HepG2 (cell line): ENCODE measurements around the gene NUDT3. TPM values are rescaled to one million over a fixed set of nuclear protein-coding genes. Genes with fewer than 3 reads are reported as not detected.
A peak's percentile ranks its signal among the peaks of the same experiment; 100 is the strongest.

Experiments
- ATAC-seq: fragments of 200-7000 bp; cut with Tn5 transposase; 3 replicates; pipeline ENCODE4 v1.9.1; 2020; ENCODE audit warnings: mild to moderate bottlenecking, moderate library complexity
- BruUV-seq: library from RNA; stranded (reverse); fragments of 400-500 nt; replicated peaks from 2 replicates; lab custom pipeline; 2021; lab: Mats Ljungman, UMichigan
- CTCF ChIA-PET: fragments of 300-600 bp; formaldehyde crosslinking; extraction: SDS; loops from one replicate; lab custom pipeline; 2021; ENCODE audit warnings: low total read pairs, inconsistent platforms, low intra/inter-chr PET ratio; lab: Yijun Ruan, JAX
- POLR2A ChIA-PET: fragments of 350-600 bp; sonication (Branson Sonifier 250); formaldehyde crosslinking; loops from one replicate; lab custom pipeline; 2020; ENCODE audit warnings: antibody characterized with exemption, inconsistent platforms; lab: Yijun Ruan, JAX
- DNase-seq: peaks from one replicate; pipeline ENCODE4 v3.0.0-alpha.2; 2015; ENCODE audit warnings: low spot score
- FAIRE-seq: peaks from 3 replicates; lab custom pipeline; 2011; peaks lifted over from hg19 to GRCh38; lab: Jason Lieb, UNC
- H2AFZ ChIP-seq: one replicate; pipeline ENCODE4 v1.6.1; 2011; ENCODE audit warnings: low read length, inconsistent platforms
- H3K27ac ChIP-seq: fragments of 300-600 bp; 3 replicates; pipeline ENCODE4 v1.8.0; 2011; ENCODE audit warnings: mixed run types, mild to moderate bottlenecking, mixed read lengths, low read length, inconsistent platforms; ENCODE audit not compliant: insufficient read depth; ENCODE audit errors: extremely low read length
- H3K27me3 ChIP-seq, 2 experiments: fragments of 200-600 bp in 1 of 2; 2 replicates in 1 of 2; 3 replicates in 1 of 2; pipeline versions ENCODE4 v1.6.0 to v1.8.0; 2011; ENCODE audit warnings: low read length in 2 of 2, mild to moderate bottlenecking in 2 of 2, moderate library complexity in 2 of 2, inconsistent platforms in 1 of 2; ENCODE audit not compliant: insufficient read depth in 2 of 2, control insufficient read depth in 1 of 2
- H3K36me3 ChIP-seq, 2 experiments: fragments of 200-600 bp in 1 of 2; replicated peaks in 1 of 2; 2 replicates in 1 of 2; 3 replicates in 1 of 2; pipeline versions ENCODE4 v1.5.1 to v1.8.0; 2011; ENCODE audit warnings: low read length in 2 of 2, inconsistent platforms in 1 of 2; ENCODE audit not compliant: insufficient read depth in 2 of 2, control insufficient read depth in 1 of 2
- H3K4me1 ChIP-seq: 2 replicates; pipeline ENCODE4 v1.5.1; 2012; ENCODE audit warnings: low read length, inconsistent platforms; ENCODE audit not compliant: insufficient read depth
- H3K4me2 ChIP-seq: 2 replicates; pipeline ENCODE4 v1.6.0; 2011; ENCODE audit warnings: low read depth, low read length, inconsistent platforms
- H3K4me3 ChIP-seq, 3 experiments: fragments of 200-600 bp in 1 of 3; sonication (generic), shearing (Covaris generic) in 1 of 3; replicated peaks in 1 of 3; 2 replicates each; pipeline ENCODE4 v1.5.1; 2011 to 2016; ENCODE audit warnings: low read length in 3 of 3, inconsistent platforms in 2 of 3, low read depth in 2 of 3, mild to moderate bottlenecking in 2 of 3, control low read depth in 1 of 3, mixed read lengths in 1 of 3; ENCODE audit not compliant: insufficient read depth in 1 of 3
- H3K79me2 ChIP-seq: one replicate; pipeline ENCODE4 v1.6.1; 2011; ENCODE audit warnings: low read length, inconsistent platforms; ENCODE audit not compliant: insufficient read depth
- H3K9ac ChIP-seq: 2 replicates; pipeline ENCODE4 v1.6.0; 2011; ENCODE audit warnings: mild to moderate bottlenecking, low read depth, low read length, inconsistent platforms; ENCODE audit not compliant: insufficient read depth
- H3K9me3 ChIP-seq: 2 replicates; pipeline ENCODE4 v1.5.1; 2012; ENCODE audit warnings: mild to moderate bottlenecking, low read length
- H4K20me1 ChIP-seq: 2 replicates; pipeline ENCODE4 v1.6.0; 2011; ENCODE audit warnings: inconsistent platforms, mild to moderate bottlenecking, low read length, moderate library complexity; ENCODE audit not compliant: insufficient read depth
- GABPB1 ChIP-seq: IDR thresholded peaks from 2 replicates; pipeline ENCODE4 v1.6.1; 2016; ENCODE audit warnings: mild to moderate bottlenecking, missing genetic modification reagents, moderate library complexity, missing compliant biosample characterization
- NAIF1 ChIP-seq: sonication (generic); formaldehyde crosslinking; IDR thresholded peaks from 2 replicates; pipeline ENCODE4 v1.5.0; 2020; ENCODE audit warnings: mild to moderate bottlenecking, missing genetic modification reagents, borderline replicate concordance
- PAXIP1 ChIP-seq: sonication (generic); formaldehyde crosslinking; conservative IDR thresholded peaks from 2 replicates; pipeline ENCODE4 v1.4.0; 2020; ENCODE audit warnings: mild to moderate bottlenecking, missing genetic modification reagents, moderate library complexity
- POLR2G ChIP-seq: fragments of 200-400 bp; formaldehyde crosslinking; IDR thresholded peaks from 2 replicates; pipeline ENCODE4 v1.6.1; 2018; ENCODE audit warnings: mild to moderate bottlenecking, low read depth, low read length, moderate library complexity
- SP2 ChIP-seq: sonication (generic); formaldehyde crosslinking; IDR thresholded peaks from 2 replicates; pipeline ENCODE4 v1.5.1; 2020; ENCODE audit warnings: mild to moderate bottlenecking, missing genetic modification reagents
- SRSF1 ChIP-seq: fragments of 200-400 bp; formaldehyde crosslinking; optimal IDR thresholded peaks from 2 replicates; pipeline ENCODE3; 2017; ENCODE audit warnings: mild to moderate bottlenecking, low read depth, low read length, moderate library complexity
- SRSF9 ChIP-seq: fragments of 200-400 bp; formaldehyde crosslinking; IDR thresholded peaks from 2 replicates; pipeline ENCODE4 v1.6.1; 2018; ENCODE audit warnings: borderline replicate concordance, mild to moderate bottlenecking, low read depth, low read length; ENCODE audit not compliant: insufficient read depth, poor library complexity, severe bottlenecking
- ZNF143 ChIP-seq: sonication (generic); formaldehyde crosslinking; IDR thresholded peaks from 2 replicates; pipeline ENCODE4 v1.4.0; 2020; ENCODE audit warnings: missing genetic modification reagents
- ZNF770 ChIP-seq: sonication (generic); formaldehyde crosslinking; IDR thresholded peaks from 2 replicates; pipeline ENCODE4 v1.5.0; 2020; ENCODE audit warnings: mild to moderate bottlenecking, missing genetic modification reagents
- WGBS: methylation state at CpG from one replicate; pipeline ENCODE4 v1.1.6; 2017; ENCODE audit warnings: low lambda C conversion rate; 5-methylcytosine and 5-hydroxymethylcytosine counted together
- in situ Hi-C: cut with HindIII; loops from 2 replicates; pipeline ENCODE4 v1.10.0; 2017; ENCODE audit warnings: low pct_unique_long_range_greater_than_20kb; ENCODE audit not compliant: extremely low pct_ligation_motif_present
- intact Hi-C: fragments of 100-400 bp; cut with micrococcal nuclease; formaldehyde crosslinking; loops from one replicate; pipeline ENCODE4 v1.10.0; 2022; ENCODE audit not compliant: unreplicated experiment
- polyA plus RNA-seq, 8 experiments: library from polyadenylated mRNA; depleted of rRNA in 3 of 8; stranded (reverse) in 7 of 8; unstranded in 1 of 8; fragments of >200 nt; fragmentation: Illumina TruSeq in 4 of 8; extraction: Trizol in 4 of 8; gene quantifications; 2 replicates each; pipeline versions ENCODE4 v1.2.1 to v1.2.3, GENCODE V29; 2011 to 2016; ENCODE audit warnings: low read depth in 4 of 8, missing spikeins in 1 of 8, mixed read lengths in 1 of 8; ENCODE audit not compliant: insufficient read depth in 1 of 8
- total RNA-seq, 5 experiments: library from RNA; depleted of rRNA; stranded (reverse); fragments of >200 nt; fragmentation: Illumina TruSeq; extraction: Trizol; gene quantifications; 2 replicates each; pipeline ENCODE4 v1.2.3, GENCODE V29; 2016; ENCODE audit warnings: low read depth in 1 of 5
- TF ChIP-seq, protein P1 (sequence below): sonication (generic); formaldehyde crosslinking; IDR thresholded peaks from 2 replicates; pipeline ENCODE4 v1.5.0; 2020; ENCODE audit warnings: missing genetic modification reagents, mild to moderate bottlenecking, borderline replicate concordance
- TF ChIP-seq, protein P2 (sequence below): sonication (generic); formaldehyde crosslinking; IDR thresholded peaks from 2 replicates; pipeline ENCODE4 v1.4.0; 2020; ENCODE audit warnings: missing genetic modification reagents

NUDT3 gene
- total and polyA plus RNA-seq, 2 of the 13 experiments (the other 11 are each of a cell fraction or from before 2014, with no cell fraction given), result 20.2 to 20.6 TPM

DNA sequence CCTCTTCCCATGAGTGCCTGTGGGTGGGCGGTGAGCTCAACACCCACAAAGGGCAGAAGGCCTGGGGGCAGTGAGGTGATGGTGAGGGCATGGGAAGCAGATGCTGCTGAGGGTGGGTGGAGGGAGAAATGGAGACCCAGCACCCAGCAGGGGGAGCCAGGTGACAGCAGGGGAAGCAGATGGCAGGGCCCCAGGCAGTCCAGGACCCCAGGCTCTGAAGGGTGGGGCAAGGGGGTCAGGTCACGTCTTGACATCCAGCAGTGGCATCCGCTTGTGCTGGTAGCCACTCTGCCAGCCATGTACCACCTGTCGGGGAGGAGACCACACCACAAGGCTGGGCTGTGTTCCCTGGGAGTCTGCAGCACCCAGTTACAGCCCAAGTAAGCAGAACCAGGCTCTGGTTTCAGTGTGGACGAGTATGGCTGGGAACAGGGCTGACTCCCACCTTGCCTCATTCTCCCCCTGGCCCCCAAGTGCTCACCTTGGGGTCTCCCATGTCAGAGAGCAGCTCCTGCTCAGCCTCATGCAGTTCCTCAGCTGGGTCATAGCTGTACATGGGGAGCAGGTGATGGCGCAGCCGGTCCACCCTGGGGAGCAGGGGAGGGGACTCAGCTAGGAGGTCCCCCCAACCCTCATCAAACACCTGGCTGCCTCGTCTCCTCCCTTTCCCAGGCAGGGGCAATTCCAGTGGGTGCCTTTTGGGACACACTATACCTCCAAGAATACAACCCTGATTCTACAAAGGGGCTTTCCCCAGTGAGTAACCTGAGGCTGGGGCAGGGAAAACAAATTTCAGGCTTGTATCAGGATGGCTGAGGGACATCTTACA, 145.7 kb downstream of the NUDT3 start:
- H3K27ac ChIP-seq, result no peak overlapping the region
- H3K36me3 ChIP-seq, result peaks cover 15 to 29% of the 10 kb centered on the region in 2 experiments; a peak in 4 of 5 replicates
- DNase-seq, result peak; percentile 49
- ChIA-PET CTCF (interaction anchor here (0.7 kb wide), 1 partner anchor 168 kb away, joined by 3 read pairs; no protein-coding TSS in a partner anchor), POLR2A (interaction anchor here (5.9 kb wide), 1 partner anchor 170 kb away, joined by 100 read pairs; no protein-coding TSS in a partner anchor)
- no peaks in the 10 kb centered on the region for H3K27me3 ChIP-seq
- H3K4me1 ChIP-seq, result peaks cover 56% of the 10 kb centered on the region
- peak; percentile 37 for FAIRE-seq
- H3K79me2 ChIP-seq, result no peaks in the 10 kb centered on the region
- BruUV-seq, result no TSS peak
- H3K9me3 ChIP-seq, result no peaks in the 10 kb centered on the region
- intact Hi-C loops, result loop anchor here (5.0 kb wide), 1 partner anchor 361 kb away; no protein-coding TSS in a partner anchor
- no peak overlapping the region for H3K4me3 ChIP-seq
- peak; percentile 35 for ATAC-seq
- H2AFZ ChIP-seq, result no peak overlapping the region
- no peak overlapping the region for H3K9ac ChIP-seq
- no peak overlapping the region for H3K4me2 ChIP-seq
- in situ Hi-C loops, result loop anchor here (5.0 to 25.0 kb wide), 2 partner anchors 171 to 366 kb away; no protein-coding TSS in a partner anchor
- 0 out of 2 replicates have a peak, but pooled peaks cover 4% of the 10 kb centered on the region for H4K20me1 ChIP-seq
- 73% methylated on average over 2 of the region's 8 CpGs for WGBS
- TF ChIP-seq ZNF143 (0 out of 2 replicates have a peak, but pooled peaks have one; percentile 21), SP2 (no peak), ZNF770 (no peak), PAXIP1 (no peak), GABPB1 (CRISPR knock-in tag) (peak; percentile 39; the same call in 1 of the 2 replicates), POLR2G (peak; percentile 64), NAIF1 (CRISPR knock-in tag) (0 out of 2 replicates have a peak, but pooled peaks have one; percentile 57), SRSF9 (no peak), SRSF1 (no peak)
- TF ChIP-seq, protein P1, sequence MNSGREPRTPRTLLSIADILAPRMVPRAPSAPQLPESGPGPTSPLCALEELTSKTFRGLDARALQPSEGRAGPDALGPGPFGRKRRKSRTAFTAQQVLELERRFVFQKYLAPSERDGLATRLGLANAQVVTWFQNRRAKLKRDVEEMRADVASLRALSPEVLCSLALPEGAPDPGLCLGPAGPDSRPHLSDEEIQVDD, result no peak
- TF ChIP-seq, protein P2, sequence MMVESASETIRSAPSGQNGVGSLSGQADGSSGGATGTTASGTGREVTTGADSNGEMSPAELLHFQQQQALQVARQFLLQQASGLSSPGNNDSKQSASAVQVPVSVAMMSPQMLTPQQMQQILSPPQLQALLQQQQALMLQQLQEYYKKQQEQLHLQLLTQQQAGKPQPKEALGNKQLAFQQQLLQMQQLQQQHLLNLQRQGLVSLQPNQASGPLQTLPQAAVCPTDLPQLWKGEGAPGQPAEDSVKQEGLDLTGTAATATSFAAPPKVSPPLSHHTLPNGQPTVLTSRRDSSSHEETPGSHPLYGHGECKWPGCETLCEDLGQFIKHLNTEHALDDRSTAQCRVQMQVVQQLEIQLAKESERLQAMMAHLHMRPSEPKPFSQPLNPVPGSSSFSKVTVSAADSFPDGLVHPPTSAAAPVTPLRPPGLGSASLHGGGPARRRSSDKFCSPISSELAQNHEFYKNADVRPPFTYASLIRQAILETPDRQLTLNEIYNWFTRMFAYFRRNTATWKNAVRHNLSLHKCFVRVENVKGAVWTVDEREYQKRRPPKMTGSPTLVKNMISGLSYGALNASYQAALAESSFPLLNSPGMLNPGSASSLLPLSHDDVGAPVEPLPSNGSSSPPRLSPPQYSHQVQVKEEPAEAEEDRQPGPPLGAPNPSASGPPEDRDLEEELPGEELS, result no peak
